Eye (tissue), 1 donor: Measurements from ENCODE around the gene AK5.
A peak's percentile ranks its signal among the peaks of the same experiment; 100 is the strongest.

Experiments
- DNase-seq: peaks from one replicate; pipeline ENCODE4 v3.0.0-alpha.2; 2015

AK5 gene, protein sequence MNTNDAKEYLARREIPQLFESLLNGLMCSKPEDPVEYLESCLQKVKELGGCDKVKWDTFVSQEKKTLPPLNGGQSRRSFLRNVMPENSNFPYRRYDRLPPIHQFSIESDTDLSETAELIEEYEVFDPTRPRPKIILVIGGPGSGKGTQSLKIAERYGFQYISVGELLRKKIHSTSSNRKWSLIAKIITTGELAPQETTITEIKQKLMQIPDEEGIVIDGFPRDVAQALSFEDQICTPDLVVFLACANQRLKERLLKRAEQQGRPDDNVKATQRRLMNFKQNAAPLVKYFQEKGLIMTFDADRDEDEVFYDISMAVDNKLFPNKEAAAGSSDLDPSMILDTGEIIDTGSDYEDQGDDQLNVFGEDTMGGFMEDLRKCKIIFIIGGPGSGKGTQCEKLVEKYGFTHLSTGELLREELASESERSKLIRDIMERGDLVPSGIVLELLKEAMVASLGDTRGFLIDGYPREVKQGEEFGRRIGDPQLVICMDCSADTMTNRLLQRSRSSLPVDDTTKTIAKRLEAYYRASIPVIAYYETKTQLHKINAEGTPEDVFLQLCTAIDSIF

GRCh38 chr1:77281491-77282186, at the start of gene AK5:
Gene AK5, plus strand, starts transcription at chr1:77282019. Its CDS starts 295 bp downstream, at chr1:77282314.
- DNase-seq: no peak

DNA sequence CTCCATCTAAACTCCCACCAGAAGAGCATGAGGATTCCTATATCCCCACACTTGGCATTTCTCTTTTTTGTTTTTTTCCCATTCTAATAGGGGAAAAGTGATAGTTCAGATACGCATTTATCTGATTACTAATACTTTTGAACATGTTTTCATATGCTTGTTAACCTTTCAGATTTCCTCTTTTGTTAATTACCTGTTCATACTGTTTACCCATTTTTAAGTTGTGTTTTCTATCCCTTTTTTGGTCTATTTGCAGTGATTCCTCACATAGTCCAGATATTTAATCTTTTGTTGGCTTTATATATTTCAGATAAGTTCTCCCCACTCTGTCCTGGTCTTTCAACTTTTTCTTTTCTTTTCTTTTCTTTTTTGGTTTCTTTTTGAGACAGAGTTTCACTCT, 49.0 kb upstream of the AK5 start:
- no peak for DNase-seq

DNA sequence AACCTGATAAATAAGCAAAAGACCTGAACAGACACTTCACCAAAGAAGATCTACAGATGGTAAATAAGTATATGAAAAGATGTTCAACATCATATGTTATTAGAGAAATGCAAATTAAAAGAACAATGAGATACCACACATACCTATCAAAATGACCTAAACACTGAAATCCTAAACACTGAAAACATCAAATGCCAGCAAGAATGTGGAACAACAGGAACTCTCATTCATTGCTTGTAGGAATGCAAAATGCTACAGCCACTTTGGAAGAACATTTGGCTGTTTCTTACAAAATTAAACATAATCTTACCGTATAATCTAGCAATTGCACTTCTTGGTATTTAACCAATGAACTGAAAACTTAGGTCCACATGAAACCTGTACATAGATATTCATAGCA, 47.7 kb upstream of the AK5 start:
- DNase-seq: no peak

DNA sequence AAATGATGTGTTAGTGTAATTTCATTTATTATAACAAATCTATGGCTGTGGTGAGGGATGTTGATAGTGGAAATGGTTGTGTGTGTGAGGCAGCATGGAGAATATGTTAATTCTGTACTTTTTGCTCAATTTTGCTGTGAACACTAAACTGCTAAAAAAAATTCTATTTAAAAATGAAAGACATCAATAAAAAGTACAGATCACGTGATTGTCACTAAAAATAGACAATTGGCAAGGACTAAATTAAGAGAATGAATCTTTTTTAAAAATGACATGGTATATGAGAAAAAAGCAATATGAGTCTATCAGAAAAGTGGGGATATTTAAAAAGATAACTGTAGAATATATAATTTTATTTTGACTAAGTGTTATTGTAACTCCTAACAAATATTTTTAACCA, 46.9 kb upstream of the AK5 start:
- DNase-seq: no peak

DNA sequence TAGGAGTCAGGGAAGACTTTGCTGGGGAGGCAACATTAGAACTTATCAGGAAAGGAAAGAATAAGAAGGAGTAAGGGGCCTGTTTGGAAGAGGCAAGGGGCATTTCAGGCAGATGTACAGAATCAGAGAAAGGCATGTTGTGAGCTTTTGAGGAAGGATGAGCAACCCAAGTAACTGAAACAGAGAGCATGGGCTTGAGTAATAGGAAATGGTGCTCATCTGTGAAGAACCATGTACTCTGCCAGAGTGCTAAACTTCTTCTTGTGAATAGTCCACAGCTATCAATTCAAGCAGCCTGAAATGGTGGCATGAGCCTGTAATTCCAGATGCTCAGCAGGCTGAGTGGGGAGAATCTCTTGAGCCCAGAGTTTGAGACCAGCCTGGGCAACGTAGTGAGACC, 43.4 kb upstream of the AK5 start:
- DNase-seq: no peak

- DNase-seq: no peak
These were observed 42.5 kb upstream of the AK5 start for GRCh38 chr1:77239311-77239710.

DNA sequence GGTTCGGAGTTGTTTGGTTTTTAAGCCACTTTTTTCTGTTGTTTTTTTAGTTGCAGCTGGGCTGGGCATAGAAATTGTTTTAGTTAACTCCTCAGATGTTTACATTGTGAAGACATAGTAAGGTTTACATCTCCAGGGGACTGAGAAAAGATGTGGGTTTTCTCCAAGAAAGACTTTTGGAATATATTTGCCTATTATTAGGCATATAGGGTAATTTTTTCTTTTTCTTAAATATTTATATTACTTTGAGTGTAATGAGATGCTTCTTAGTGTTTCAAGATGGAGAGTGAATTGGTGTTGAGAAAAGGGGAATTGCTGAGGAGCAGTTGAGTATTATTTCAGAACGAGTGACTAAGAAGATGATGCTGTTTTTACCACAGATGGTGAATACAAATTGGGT, 36.0 kb upstream of the AK5 start:
- DNase-seq: no peak

DNA sequence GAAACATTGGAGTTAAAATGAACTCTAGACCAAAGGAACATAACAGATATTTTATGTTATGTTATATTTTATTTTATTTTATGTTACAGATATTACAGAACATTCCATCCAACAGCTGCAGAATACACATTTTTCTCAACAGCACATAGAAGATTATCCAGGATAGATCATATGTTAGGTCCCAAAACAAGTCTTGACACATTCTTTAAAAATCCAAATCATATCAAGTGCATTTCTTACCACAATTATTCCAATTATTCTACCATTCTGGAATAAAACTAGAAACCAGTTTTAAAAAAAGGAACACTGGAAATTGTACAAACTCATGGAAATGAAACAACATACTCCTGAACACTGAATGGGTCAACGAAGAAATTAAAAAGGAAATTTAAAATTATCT, 31.7 kb upstream of the AK5 start:
- no peak for DNase-seq

DNA sequence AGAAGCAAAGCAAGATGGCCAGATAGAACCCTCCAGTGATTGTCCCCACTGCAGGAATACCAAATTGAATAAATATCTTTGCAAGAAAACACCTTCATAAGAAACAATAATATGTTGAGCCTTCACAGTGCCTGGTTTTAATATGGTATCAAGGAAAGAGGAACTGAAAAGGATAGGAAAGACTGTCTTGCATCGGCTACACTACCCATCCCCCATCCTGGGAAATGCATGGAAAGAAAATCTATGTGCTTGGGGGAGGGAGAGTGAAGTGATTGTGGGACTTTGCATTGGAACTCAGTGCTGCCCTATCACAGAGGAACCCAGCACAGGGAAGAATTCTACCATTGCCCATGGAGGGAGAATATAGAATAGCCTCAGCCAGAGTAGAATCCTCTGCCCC, 28.6 kb upstream of the AK5 start:
- no peak for DNase-seq

DNA sequence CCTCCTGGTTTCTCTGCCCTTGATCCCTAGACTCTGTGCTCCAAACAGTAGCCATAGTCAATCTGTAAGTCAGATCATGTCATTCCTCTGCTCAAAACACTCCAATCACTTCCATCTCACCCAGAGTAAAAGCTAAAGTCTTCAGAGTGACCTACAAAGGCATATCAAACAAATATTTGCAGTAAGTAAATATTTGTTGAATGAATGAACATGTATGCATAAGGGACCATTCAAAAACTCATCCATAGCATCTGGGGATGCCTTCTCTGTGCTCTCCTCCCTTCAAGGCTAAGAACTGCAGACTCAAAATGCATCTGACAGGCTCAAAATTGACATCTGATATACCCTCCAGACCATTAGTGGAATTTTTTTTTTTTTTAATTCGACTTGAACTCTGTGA, 18.1 kb upstream of the AK5 start:
- DNase-seq: no peak

GRCh38 chr1:77265180-77265579, 16.6 kb upstream of the AK5 start:
- no peak for DNase-seq

DNA sequence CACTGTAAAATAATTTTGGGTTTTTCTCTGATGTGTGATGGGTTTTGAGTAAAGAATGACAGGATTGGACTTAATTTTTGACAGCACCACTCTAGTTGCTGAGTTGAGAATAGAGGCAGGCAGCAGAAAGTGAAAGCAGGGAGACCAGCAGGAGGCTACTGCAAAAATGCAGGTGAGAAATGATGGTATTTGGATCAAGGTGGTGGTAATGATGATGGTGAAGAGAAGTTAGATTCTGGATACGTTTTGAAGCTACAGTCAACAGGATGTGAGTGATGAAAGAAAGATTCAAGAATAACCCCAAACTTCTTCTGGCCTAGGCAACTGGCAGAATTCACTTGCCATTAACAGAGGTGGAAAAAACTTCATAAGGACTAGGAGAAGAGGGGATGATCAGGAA, 14.8 kb upstream of the AK5 start:
- DNase-seq: no peak

- DNase-seq: peak; percentile 11
These were observed 9.8 kb upstream of the AK5 start for GRCh38 chr1:77271852-77272580.

DNA sequence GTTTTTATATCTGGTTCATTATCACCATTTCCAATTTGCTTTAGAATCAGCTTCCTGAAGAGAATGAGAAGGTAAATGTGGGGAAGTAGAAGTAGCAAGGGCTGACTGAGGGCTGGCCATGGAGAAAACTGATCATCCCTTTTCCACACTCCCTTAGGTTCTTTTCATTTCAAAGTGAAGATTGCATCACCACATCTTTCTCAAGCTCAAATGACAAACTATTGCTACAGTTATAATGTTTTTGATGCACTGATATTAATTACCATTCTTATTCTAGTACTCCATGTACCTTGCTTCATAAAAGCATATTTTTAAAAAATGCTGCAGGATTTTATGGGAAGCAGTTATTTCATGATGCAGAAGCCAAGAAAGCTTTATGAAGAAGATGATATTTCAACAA, 7.9 kb upstream of the AK5 start:
- no peak for DNase-seq

- no peak for DNase-seq
These were observed 6.6 kb upstream of the AK5 start for GRCh38 chr1:77275194-77275593.

DNA sequence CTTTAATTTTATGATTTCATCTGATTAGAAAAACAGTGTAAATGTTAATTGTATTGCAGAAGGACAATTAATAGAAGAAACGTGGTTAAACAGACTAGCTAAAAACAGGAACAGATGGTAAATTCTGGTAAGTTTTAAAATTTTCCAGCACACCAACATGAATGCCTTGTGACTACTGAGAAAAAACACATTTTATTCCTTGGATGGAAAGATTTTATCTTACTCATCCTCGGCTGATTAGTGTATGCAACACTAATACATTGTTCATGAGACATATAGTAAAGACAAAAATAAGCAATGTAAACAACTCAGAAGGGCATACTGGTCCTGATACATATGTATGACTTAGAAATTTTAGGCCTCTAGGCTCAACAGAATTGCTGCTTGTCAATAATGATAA, 4.9 kb upstream of the AK5 start:
- no peak for DNase-seq

DNA sequence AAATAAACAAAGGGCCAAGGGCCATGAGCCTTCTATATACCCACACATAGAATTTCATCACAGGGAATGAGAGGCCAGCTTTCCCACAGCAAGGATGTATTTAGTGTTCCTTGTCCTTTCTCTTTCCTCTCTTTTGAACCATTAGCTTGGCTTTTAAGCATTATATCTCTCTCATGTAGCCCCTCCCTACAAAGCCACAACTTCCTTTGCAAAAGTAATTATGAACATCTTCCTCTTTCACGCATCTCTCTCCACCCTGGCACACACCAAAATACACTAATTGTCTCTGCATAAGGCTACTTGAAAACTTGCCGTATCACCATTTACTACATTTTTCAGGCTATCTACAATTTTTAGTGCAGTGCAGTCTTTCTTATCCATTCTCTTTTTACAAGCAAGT, 1.9 kb upstream of the AK5 start:
- DNase-seq: no peak

- DNase-seq: peak; percentile 3
These were observed 857 bp upstream of the AK5 start for GRCh38 chr1:77280962-77281361.

GRCh38 chr1:77282187-77282865, 507 bp downstream of the AK5 start:
- DNase-seq: peak; percentile 81

GRCh38 chr1:77282866-77283539, 1.2 kb downstream of the AK5 start:
- DNase-seq: peak; percentile 41

DNA sequence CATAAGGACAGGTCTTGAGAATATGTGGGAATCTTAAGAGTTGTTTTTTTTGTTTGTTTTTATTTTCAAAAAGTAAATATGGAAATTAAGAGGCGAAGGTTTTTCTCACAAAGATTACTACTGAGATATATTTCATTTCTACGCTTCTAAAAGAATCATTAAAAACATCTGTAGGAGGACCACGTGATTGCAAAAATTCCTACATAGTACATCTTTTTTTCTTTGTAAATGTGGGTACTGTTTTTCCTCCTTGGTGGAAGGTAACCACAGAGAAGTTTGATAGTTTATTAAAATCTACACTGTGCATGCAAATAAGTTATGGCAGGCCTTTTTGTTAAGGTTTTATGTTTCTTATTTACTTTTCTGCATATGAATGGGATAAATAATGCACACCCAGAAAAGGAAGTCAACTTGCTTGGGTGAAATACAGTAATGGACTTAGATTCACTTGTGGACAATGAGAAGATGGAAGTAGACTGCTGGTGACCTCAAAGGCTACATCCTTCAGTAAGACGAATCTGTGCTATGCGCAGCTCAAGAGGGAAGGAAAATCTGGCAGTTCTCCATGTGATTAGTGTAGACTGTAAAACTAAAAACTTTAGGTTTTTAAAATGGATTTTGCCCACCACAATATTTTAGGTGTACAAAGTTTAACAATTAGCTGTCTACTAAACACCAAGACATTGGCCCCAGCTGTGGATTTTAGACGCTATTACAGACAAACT, 2.0 kb downstream of the AK5 start:
- DNase-seq: peak; percentile 9

GRCh38 chr1:77287535-77287934, 5.7 kb downstream of the AK5 start:
- DNase-seq: no peak
